PC-9 (cell line): Measurements from ENCODE around the gene SARS1.

Source experiments
- CTCF ChIP-seq: fragments of 200-600 bp; sonication (generic); conservative IDR thresholded peaks from 2 replicates; pipeline ENCODE4 v1.6.1; 2017; ENCODE audit warnings: mixed run types, antibody characterized with exemption, mild to moderate bottlenecking, moderate library complexity
- EZH2 ChIP-seq: fragments of 200-600 bp; sonication (generic); IDR thresholded peaks from 2 replicates; pipeline ENCODE4 v1.8.0; 2017; ENCODE audit warnings: antibody characterized with exemption, low read depth

DNA sequence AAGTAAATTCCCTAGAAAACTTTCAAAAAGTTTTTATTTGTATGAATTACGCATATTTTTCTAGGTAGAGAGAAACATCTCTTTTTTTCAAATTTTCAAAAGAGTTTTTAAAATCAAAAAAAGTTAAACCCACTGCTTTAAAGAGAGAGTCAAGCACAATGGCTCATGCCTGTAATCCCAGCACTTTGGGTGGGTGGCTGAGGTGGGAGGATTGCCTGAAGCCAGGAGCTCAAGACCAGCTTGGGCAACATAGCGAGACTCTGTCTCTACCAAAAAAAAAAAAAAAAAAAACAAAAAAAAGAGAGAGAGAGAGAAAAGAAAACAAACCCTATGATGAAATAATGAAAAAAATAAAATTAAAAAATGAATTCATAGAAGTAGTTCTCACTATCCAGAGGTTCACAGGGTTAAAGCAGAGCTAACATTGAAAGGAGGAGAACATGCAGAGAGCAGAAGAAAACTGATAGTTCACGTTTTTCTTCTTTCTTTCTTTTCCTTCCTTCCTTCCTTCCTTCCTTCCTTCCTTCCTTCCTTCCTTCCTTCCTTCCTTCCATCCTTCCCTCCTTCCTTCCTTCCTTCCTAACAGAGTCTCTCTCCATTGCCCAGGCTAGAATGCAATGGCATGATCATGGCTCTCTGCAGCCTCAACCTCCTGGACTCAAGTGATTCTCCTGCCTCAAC, 30.5 kb upstream of the SARS1 start:
- TF ChIP-seq CTCF (no peak), EZH2 (no peak)
